HepG2 (cell line): Measurements from ENCODE around the gene LCP2. TPM values are rescaled to one million over a fixed set of nuclear protein-coding genes. Genes with fewer than 3 reads are reported as not detected.

Experiments used
- ATAC-seq: fragments of 200-7000 bp; cut with Tn5 transposase; 3 replicates; pipeline ENCODE4 v1.9.1; 2020; ENCODE audit warnings: mild to moderate bottlenecking, moderate library complexity
- BruUV-seq: library from RNA; stranded (reverse); fragments of 400-500 nt; replicated peaks from 2 replicates; lab custom pipeline; 2021; lab: Mats Ljungman, UMichigan
- CTCF ChIA-PET: fragments of 300-600 bp; formaldehyde crosslinking; extraction: SDS; loops from one replicate; lab custom pipeline; 2021; ENCODE audit warnings: low total read pairs, inconsistent platforms, low intra/inter-chr PET ratio; lab: Yijun Ruan, JAX
- POLR2A ChIA-PET: fragments of 350-600 bp; sonication (Branson Sonifier 250); formaldehyde crosslinking; loops from one replicate; lab custom pipeline; 2020; ENCODE audit warnings: antibody characterized with exemption, inconsistent platforms; lab: Yijun Ruan, JAX
- DNase-seq: peaks from one replicate; pipeline ENCODE4 v3.0.0-alpha.2; 2015; ENCODE audit warnings: low spot score
- FAIRE-seq: peaks from 3 replicates; lab custom pipeline; 2011; peaks lifted over from hg19 to GRCh38; lab: Jason Lieb, UNC
- H2AFZ ChIP-seq: one replicate; pipeline ENCODE4 v1.6.1; 2011; ENCODE audit warnings: low read length, inconsistent platforms
- H3K27ac ChIP-seq: fragments of 300-600 bp; 3 replicates; pipeline ENCODE4 v1.8.0; 2011; ENCODE audit warnings: mixed run types, mild to moderate bottlenecking, mixed read lengths, low read length, inconsistent platforms; ENCODE audit not compliant: insufficient read depth; ENCODE audit errors: extremely low read length
- H3K27me3 ChIP-seq, 2 experiments: fragments of 200-600 bp in 1 of 2; 2 replicates in 1 of 2; 3 replicates in 1 of 2; pipeline versions ENCODE4 v1.6.0 to v1.8.0; 2011; ENCODE audit warnings: low read length in 2 of 2, mild to moderate bottlenecking in 2 of 2, moderate library complexity in 2 of 2, inconsistent platforms in 1 of 2; ENCODE audit not compliant: insufficient read depth in 2 of 2, control insufficient read depth in 1 of 2
- H3K36me3 ChIP-seq, 2 experiments: fragments of 200-600 bp in 1 of 2; replicated peaks in 1 of 2; 2 replicates in 1 of 2; 3 replicates in 1 of 2; pipeline versions ENCODE4 v1.5.1 to v1.8.0; 2011; ENCODE audit warnings: low read length in 2 of 2, inconsistent platforms in 1 of 2; ENCODE audit not compliant: insufficient read depth in 2 of 2, control insufficient read depth in 1 of 2
- H3K4me1 ChIP-seq: 2 replicates; pipeline ENCODE4 v1.5.1; 2012; ENCODE audit warnings: low read length, inconsistent platforms; ENCODE audit not compliant: insufficient read depth
- H3K4me2 ChIP-seq: 2 replicates; pipeline ENCODE4 v1.6.0; 2011; ENCODE audit warnings: low read depth, low read length, inconsistent platforms
- H3K4me3 ChIP-seq, 3 experiments: fragments of 200-600 bp in 1 of 3; sonication (generic), shearing (Covaris generic) in 1 of 3; replicated peaks in 1 of 3; 2 replicates each; pipeline ENCODE4 v1.5.1; 2011 to 2016; ENCODE audit warnings: low read length in 3 of 3, inconsistent platforms in 2 of 3, low read depth in 2 of 3, mild to moderate bottlenecking in 2 of 3, control low read depth in 1 of 3, mixed read lengths in 1 of 3; ENCODE audit not compliant: insufficient read depth in 1 of 3
- H3K79me2 ChIP-seq: one replicate; pipeline ENCODE4 v1.6.1; 2011; ENCODE audit warnings: low read length, inconsistent platforms; ENCODE audit not compliant: insufficient read depth
- H3K9ac ChIP-seq: 2 replicates; pipeline ENCODE4 v1.6.0; 2011; ENCODE audit warnings: mild to moderate bottlenecking, low read depth, low read length, inconsistent platforms; ENCODE audit not compliant: insufficient read depth
- H3K9me3 ChIP-seq: 2 replicates; pipeline ENCODE4 v1.5.1; 2012; ENCODE audit warnings: mild to moderate bottlenecking, low read length
- H4K20me1 ChIP-seq: 2 replicates; pipeline ENCODE4 v1.6.0; 2011; ENCODE audit warnings: inconsistent platforms, mild to moderate bottlenecking, low read length, moderate library complexity; ENCODE audit not compliant: insufficient read depth
- CEBPB ChIP-seq: IDR thresholded peaks from 2 replicates; pipeline ENCODE4 v1.6.1; 2011; ENCODE audit warnings: low read depth, low read length, improper control_type of control experiment, borderline replicate concordance
- GMEB1 ChIP-seq: sonication (generic); formaldehyde crosslinking; IDR thresholded peaks from 2 replicates; pipeline ENCODE4 v1.5.1; 2020; ENCODE audit warnings: missing genetic modification reagents, mild to moderate bottlenecking, borderline replicate concordance
- KDM3A ChIP-seq: IDR thresholded peaks from 2 replicates; pipeline ENCODE4 v1.6.1; 2018; ENCODE audit warnings: low read depth, missing compliant biosample characterization
- ZBTB14 ChIP-seq: sonication (generic); formaldehyde crosslinking; IDR thresholded peaks from 2 replicates; pipeline ENCODE4 v1.4.0; 2020; ENCODE audit warnings: missing genetic modification reagents
- ZNF770 ChIP-seq: sonication (generic); formaldehyde crosslinking; IDR thresholded peaks from 2 replicates; pipeline ENCODE4 v1.5.0; 2020; ENCODE audit warnings: mild to moderate bottlenecking, missing genetic modification reagents
- ZSCAN25 ChIP-seq: sonication (generic); formaldehyde crosslinking; IDR thresholded peaks from 2 replicates; pipeline ENCODE4 v1.8.0; 2022; ENCODE audit warnings: mild to moderate bottlenecking, missing genetic modification reagents
- WGBS: methylation state at CpG from one replicate; pipeline ENCODE4 v1.1.6; 2017; ENCODE audit warnings: low lambda C conversion rate; 5-methylcytosine and 5-hydroxymethylcytosine counted together
- in situ Hi-C: cut with HindIII; loops from 2 replicates; pipeline ENCODE4 v1.10.0; 2017; ENCODE audit warnings: low pct_unique_long_range_greater_than_20kb; ENCODE audit not compliant: extremely low pct_ligation_motif_present
- intact Hi-C: fragments of 100-400 bp; cut with micrococcal nuclease; formaldehyde crosslinking; loops from one replicate; pipeline ENCODE4 v1.10.0; 2022; ENCODE audit not compliant: unreplicated experiment
- polyA plus RNA-seq, 8 experiments: library from polyadenylated mRNA; depleted of rRNA in 3 of 8; stranded (reverse) in 7 of 8; unstranded in 1 of 8; fragments of >200 nt; fragmentation: Illumina TruSeq in 4 of 8; extraction: Trizol in 4 of 8; gene quantifications; 2 replicates each; pipeline versions ENCODE4 v1.2.1 to v1.2.3, GENCODE V29; 2011 to 2016; ENCODE audit warnings: low read depth in 4 of 8, missing spikeins in 1 of 8, mixed read lengths in 1 of 8; ENCODE audit not compliant: insufficient read depth in 1 of 8
- total RNA-seq, 5 experiments: library from RNA; depleted of rRNA; stranded (reverse); fragments of >200 nt; fragmentation: Illumina TruSeq; extraction: Trizol; gene quantifications; 2 replicates each; pipeline ENCODE4 v1.2.3, GENCODE V29; 2016; ENCODE audit warnings: low read depth in 1 of 5

LCP2 gene
- total and polyA plus RNA-seq, 2 of the 13 experiments (the other 11 are each of a cell fraction or from before 2014, with no cell fraction given): not detected

- TF ChIP-seq ZNF770 (CRISPR knock-in tag) (no peak), ZBTB14 (CRISPR knock-in tag) (no peak), KDM3A (CRISPR knock-in tag) (no peak)
Measured at GRCh38 chr5:170312301-170312595, 14.7 kb upstream of the LCP2 start (continued).

- WGBS: 3% methylated on average over 7 of the region's 7 CpGs
- Histone ChIP-seq H3K79me2 (no peaks in the 10 kb centered on the region), H3K9me3 (no peaks in the 10 kb centered on the region), H3K4me1 (no peaks in the 10 kb centered on the region), H3K36me3 (no peaks in the 10 kb centered on the region), H2AFZ (no peak overlapping the region), H3K4me2 (no peak overlapping the region), H3K4me3 (no peak overlapping the region), H3K27ac (no peak overlapping the region), H4K20me1 (no peaks in the 10 kb centered on the region), H3K27me3 (no peaks in the 10 kb centered on the region), H3K9ac (no peak overlapping the region)
- no peak for DNase-seq
- no peak for FAIRE-seq
- intact Hi-C loops: no loop called here
- POLR2A ChIA-PET: no interaction called here
- no peak for TF ChIP-seq CEBPB
- TF ChIP-seq GMEB1 (CRISPR knock-in tag): no peak
- TF ChIP-seq ZSCAN25 (CRISPR knock-in tag): no peak
- CTCF ChIA-PET: no interaction called here
- in situ Hi-C loops: no loop called here
- ATAC-seq: no peak
- BruUV-seq: no TSS peak
Measured at GRCh38 chr5:170311511-170312300, 14.1 kb upstream of the LCP2 start.
